Upper lobe of left lung (tissue), 6 donors: ENCODE data around the gene PCDH20. TPM values are rescaled to one million over a fixed set of nuclear protein-coding genes. Genes with fewer than 3 reads are reported as not detected.
"Not testable (repeated sequence)": the region's sequence is repeated elsewhere in the genome, so short reads cannot be mapped to it uniquely, and the experiment has no call there.

Experiments
- ATAC-seq, 2 donors: fragments of 200-7000 bp; cut with Tn5 transposase; one replicate each; pipeline ENCODE4 v1.9.1; 2022; ENCODE audit warnings: mild to moderate bottlenecking in 2 of 2, moderate library complexity in 2 of 2; ENCODE audit not compliant: low FRiP score in 2 of 2
- DNase-seq, 2 donors: peaks; one replicate each; pipeline ENCODE4 v3.0.0-alpha.2; 2019 to 2020
- H3K27ac ChIP-seq, 4 donors: fragments of 200-600 bp; sonication (generic); one replicate each; pipeline ENCODE4 v1.5.1; 2016 to 2019
- H3K27me3 ChIP-seq, 4 donors: fragments of 200-600 bp; sonication (generic); one replicate each; pipeline ENCODE4 v1.5.1; 2017 to 2019
- H3K36me3 ChIP-seq, 4 donors: fragments of 200-600 bp; sonication (generic); one replicate each; pipeline ENCODE4 v1.5.1; 2016 to 2019
- H3K4me1 ChIP-seq, 4 donors: fragments of 200-600 bp; sonication (generic); one replicate each; pipeline ENCODE4 v1.5.1; 2018 to 2019
- H3K4me3 ChIP-seq, 4 donors: fragments of 200-600 bp; sonication (generic); one replicate each; pipeline ENCODE4 v1.5.1; 2017 to 2019; ENCODE audit warnings: mild to moderate bottlenecking in 2 of 4, moderate library complexity in 1 of 4
- H3K9me3 ChIP-seq, 4 donors: fragments of 200-600 bp; sonication (generic); one replicate each; pipeline ENCODE4 v1.5.1; 2018 to 2019
- CTCF ChIP-seq, 6 experiments: fragments of 450-650 bp in 4 of 6; fragments of 200-600 bp in 2 of 6; sonication (generic) in 2 of 6; IDR thresholded peaks; one replicate each; pipeline ENCODE4 v1.5.1; 2016 to 2019; ENCODE audit warnings: antibody characterized with exemption in 6 of 6
- EP300 ChIP-seq, 4 donors: sonication (generic); formaldehyde crosslinking; IDR thresholded peaks; one replicate each; pipeline ENCODE4 v1.5.1; 2017; ENCODE audit warnings: antibody characterized with exemption in 4 of 4, control low read depth in 2 of 4
- POLR2A ChIP-seq, 4 donors: fragments of 450-650 bp; IDR thresholded peaks; one replicate each; pipeline ENCODE4 v1.5.1; 2016 to 2017; ENCODE audit warnings: antibody characterized with exemption in 4 of 4, mild to moderate bottlenecking in 2 of 4
- POLR2AphosphoS5 ChIP-seq, 2 donors: sonication (generic); formaldehyde crosslinking; IDR thresholded peaks; one replicate each; pipeline ENCODE4 v1.5.1; 2017; ENCODE audit warnings: antibody characterized with exemption in 2 of 2
- WGBS, 2 donors: methylation state at CpG; one replicate each; pipeline ENCODE4 v1.1.5; 2017 to 2018; 5-methylcytosine and 5-hydroxymethylcytosine counted together
- total RNA-seq, 6 donors: library from RNA; depleted of rRNA in 4 of 6; stranded (reverse); fragments of >200 nt in 4 of 6; gene quantifications; one replicate each; pipeline versions ENCODE4 v1.1.0 to v1.2.1, GENCODE V29; 2016 to 2021
- donor health status: DM: no; HTN: no; CAD: no; lungs with moderate emphysema.
- donor health status: DM: no; HTN: yes; CAD: no; lungs with severe emphysema.

PCDH20 gene
- total RNA-seq, 6 donors from 2014 or later, result 0.33 to 17.6 (median 6.3) TPM

DNA sequence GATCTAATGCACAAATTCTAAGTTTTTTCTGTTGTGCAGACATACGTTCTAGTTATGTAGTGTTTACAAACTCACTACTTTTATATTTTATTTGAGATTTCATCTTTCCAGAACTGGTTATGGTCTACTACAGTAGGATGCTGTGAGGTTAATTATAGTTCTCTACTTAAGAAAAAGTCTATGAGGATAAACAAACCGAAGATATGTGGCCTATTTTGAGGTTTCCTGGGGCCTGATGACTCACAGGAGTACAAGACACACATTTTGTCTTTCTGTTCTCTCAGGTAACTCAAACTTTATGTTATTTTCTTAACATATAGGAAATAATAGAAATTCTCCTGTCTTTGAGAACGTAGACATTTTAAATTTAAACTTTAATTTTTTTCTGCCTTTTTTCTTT, 45.1 kb downstream of the PCDH20 start:
- TF ChIP-seq POLR2A (IDR thresholded peaks at IDR 0.05), result no peak
- no peak for TF ChIP-seq EP300 (IDR thresholded peaks at IDR 0.05)
- no peak for TF ChIP-seq CTCF (IDR thresholded peaks at IDR 0.05)
- no peak for TF ChIP-seq POLR2AphosphoS5 (IDR thresholded peaks at IDR 0.05)
- DNase-seq, result no peak
- H3K36me3 ChIP-seq, result no peaks in the 10 kb centered on the region
- no peak for ATAC-seq
- H3K4me1 ChIP-seq, result no peaks in the 10 kb centered on the region
- 56 to 61% methylated on average over 3 of the region's 3 CpGs for WGBS, 2 donors
- H3K4me3 ChIP-seq, result no peak overlapping the region
- H3K27ac ChIP-seq, result no peak overlapping the region
- H3K27me3 ChIP-seq, result no peaks in the 10 kb centered on the region
- no peaks in the 10 kb centered on the region for H3K9me3 ChIP-seq

DNA sequence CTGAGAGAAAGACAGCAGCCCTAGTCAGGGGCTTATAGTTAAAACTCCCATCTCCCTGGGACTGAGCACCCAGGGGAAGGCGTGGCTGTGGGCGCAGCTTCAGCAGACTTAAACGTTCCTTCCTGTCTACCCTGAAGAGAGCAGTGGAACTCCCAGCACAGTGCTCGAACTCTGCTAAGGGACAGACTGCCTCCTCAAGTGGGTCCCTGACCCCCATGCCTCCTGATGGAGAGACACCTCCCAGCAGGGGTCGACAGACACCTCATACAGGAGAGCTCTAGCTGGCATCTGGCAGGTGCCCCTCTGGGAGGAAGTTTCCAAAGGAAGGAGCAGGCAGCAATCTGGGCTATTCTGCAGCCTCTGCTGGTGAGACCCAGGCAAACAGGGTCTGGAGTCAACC, 51.0 kb downstream of the PCDH20 start:
- not testable (repeated sequence) for H3K4me1 ChIP-seq, H3K27ac ChIP-seq, H3K27me3 ChIP-seq, H3K4me3 ChIP-seq, H3K9me3 ChIP-seq, ATAC-seq, DNase-seq, H3K36me3 ChIP-seq
- 82 to 90% methylated on average over 4 to 5 of the region's 5 CpGs for WGBS, 2 donors

GRCh38 chr13:61362522-61362921, 53.1 kb downstream of the PCDH20 start:
- Histone ChIP-seq H3K4me3 (no peak overlapping the region), H3K9me3 (no peaks in the 10 kb centered on the region), H3K27ac (no peak overlapping the region), H3K36me3 (no peaks in the 10 kb centered on the region), H3K27me3 (no peaks in the 10 kb centered on the region), H3K4me1 (no peaks in the 10 kb centered on the region)
- ATAC-seq (no peak), DNase-seq (no peak)
- no peak for TF ChIP-seq POLR2A (IDR thresholded peaks at IDR 0.05)
- no peak for TF ChIP-seq POLR2AphosphoS5 (IDR thresholded peaks at IDR 0.05)
- no peak for TF ChIP-seq EP300 (IDR thresholded peaks at IDR 0.05)
- TF ChIP-seq CTCF (IDR thresholded peaks at IDR 0.05), result no peak
